Measurements from ENCODE around the gene MAGI2.

GRCh38 chr7:79292834-79293233 lies 160.6 kb downstream of the MAGI2 start:
- TF ChIP-seq CTCF (IDR thresholded peaks at IDR 0.05; ENCODE audit: low read depth, low read length, poor library complexity, severe bottlenecking) (no peak), EZH2phosphoT487 (IDR thresholded peaks at IDR 0.05; ENCODE audit: borderline replicate concordance, low read length) (no peak)
